ENCODE measurements around the gene EFHB.

DNA sequence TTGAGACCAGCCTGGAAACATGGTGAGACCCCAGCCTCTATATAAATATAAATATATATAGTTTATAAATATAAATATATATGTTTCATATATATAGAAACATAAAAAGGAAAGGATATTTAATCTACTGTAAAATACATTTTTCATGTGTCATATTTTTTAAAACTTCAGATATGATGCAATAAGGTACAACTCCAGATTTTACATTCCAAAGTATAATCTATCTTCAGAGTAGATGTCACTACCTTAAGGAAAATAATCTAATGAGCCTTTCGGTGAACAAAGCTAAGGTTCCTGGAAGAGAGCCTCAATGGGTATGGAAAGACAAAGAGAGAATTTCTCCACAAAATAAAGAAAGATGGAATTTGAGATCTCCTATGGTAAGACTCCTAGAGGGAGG is 16.9 kb downstream of the EFHB start:
- TF ChIP-seq, protein P1, sequence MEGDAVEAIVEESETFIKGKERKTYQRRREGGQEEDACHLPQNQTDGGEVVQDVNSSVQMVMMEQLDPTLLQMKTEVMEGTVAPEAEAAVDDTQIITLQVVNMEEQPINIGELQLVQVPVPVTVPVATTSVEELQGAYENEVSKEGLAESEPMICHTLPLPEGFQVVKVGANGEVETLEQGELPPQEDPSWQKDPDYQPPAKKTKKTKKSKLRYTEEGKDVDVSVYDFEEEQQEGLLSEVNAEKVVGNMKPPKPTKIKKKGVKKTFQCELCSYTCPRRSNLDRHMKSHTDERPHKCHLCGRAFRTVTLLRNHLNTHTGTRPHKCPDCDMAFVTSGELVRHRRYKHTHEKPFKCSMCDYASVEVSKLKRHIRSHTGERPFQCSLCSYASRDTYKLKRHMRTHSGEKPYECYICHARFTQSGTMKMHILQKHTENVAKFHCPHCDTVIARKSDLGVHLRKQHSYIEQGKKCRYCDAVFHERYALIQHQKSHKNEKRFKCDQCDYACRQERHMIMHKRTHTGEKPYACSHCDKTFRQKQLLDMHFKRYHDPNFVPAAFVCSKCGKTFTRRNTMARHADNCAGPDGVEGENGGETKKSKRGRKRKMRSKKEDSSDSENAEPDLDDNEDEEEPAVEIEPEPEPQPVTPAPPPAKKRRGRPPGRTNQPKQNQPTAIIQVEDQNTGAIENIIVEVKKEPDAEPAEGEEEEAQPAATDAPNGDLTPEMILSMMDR (IDR thresholded peaks at IDR 0.05), result no peak
- TF ChIP-seq ZFX (IDR thresholded peaks at IDR 0.05; ENCODE audit: borderline replicate concordance), result no peak

Data from 22Rv1 (cell line).